Measurements from ENCODE around the gene PARD3B. TPM values are rescaled to one million over a fixed set of nuclear protein-coding genes. Genes with fewer than 3 reads are reported as not detected.

Gene PARD3B
- total RNA-seq, 4 donors from 2014 or later, result 27.8 to 39.3 (median 33.7) TPM

- ATAC-seq (ENCODE audit: low FRiP score) (no peak), DNase-seq (ENCODE audit: low spot score) (no peak)
- no peak for TF ChIP-seq CTCF (IDR thresholded peaks at IDR 0.05)
Measured at GRCh38 chr2:205187731-205188130, 642.5 kb downstream of the PARD3B start.

DNA sequence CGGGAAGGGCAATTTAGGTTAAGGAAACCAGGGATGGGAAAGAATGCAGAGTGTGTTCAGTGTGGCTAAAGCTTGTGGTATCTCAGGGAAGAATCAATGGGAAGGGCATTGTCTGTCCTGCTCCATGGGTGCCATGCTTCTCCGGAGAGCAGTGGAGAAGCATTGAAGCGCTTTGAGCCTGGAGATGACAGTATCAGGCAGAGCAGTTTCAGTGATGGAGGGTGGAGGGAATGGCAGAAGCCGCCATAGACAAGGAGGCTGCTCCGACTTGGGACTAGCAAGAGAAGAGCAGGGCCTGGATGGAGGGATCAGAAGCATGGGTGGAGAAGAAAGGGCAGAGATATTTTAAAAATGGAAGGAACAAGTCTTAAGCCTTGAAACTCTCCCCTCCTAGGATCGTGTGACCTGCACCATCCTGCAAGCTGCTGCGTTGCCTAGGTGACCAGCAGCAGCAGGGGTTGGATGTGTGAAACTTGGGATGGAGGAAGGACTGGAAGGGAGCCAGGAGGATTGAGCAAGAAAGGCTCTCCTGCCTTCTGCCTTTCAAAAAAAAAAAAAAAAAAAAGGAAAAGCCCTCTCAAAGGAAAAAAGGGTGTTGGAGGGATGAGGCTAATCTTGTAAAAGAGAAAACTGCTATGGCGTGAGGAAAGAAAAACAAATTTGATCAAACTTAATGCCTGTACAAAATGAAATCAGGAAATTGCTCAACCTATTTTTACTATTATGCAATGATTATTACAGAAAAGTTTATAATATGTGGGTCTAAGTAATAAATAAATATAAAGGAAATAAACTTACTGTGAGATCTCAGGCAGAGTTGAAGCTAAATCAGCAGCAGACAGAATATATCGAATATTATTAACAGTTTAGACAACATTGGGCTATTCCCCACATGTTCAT is 643.2 kb downstream of the PARD3B start:
- no peak for TF ChIP-seq CTCF (IDR thresholded peaks at IDR 0.05)
- DNase-seq (ENCODE audit: low spot score) (no peak), ATAC-seq (ENCODE audit: low FRiP score) (peak; percentile 38)

GRCh38 chr2:205189301-205189700 is 644.0 kb downstream of the PARD3B start:
- no peak for DNase-seq (ENCODE audit: low spot score)
- no peak for TF ChIP-seq CTCF (IDR thresholded peaks at IDR 0.05)
- no peak for ATAC-seq (ENCODE audit: low FRiP score)

DNA sequence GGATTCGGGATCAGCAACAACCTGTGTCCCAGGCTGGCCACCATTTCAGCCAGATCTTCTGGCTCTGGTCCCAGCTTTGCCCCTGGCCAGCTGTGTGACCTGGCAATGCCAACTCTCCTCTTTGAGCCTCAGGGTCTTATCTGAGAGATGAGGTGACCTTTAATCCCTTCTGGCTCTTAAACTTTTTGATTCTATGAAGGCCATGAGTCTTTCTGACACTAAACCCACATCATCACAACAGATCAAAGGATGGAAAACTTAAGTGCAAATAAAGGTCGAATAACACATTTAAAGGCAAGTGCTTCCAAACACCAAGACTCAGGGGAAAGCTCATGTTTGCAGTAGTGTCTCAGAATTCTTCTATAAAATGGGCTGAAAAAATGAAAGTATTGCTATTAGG is 645.3 kb downstream of the PARD3B start:
- TF ChIP-seq CTCF (IDR thresholded peaks at IDR 0.05), result no peak
- no peak for DNase-seq (ENCODE audit: low spot score)
- ATAC-seq (ENCODE audit: low FRiP score), result no peak

GRCh38 chr2:205193125-205193835 is 648.0 kb downstream of the PARD3B start:
- no peak for TF ChIP-seq CTCF (IDR thresholded peaks at IDR 0.05)

GRCh38 chr2:205193836-205194228 is 648.6 kb downstream of the PARD3B start:
- ATAC-seq (ENCODE audit: low FRiP score) (no peak), DNase-seq (ENCODE audit: low spot score) (no peak)
- no peak for TF ChIP-seq CTCF (IDR thresholded peaks at IDR 0.05)

More at GRCh38 chr2:205193125-205193835, 648.0 kb downstream of the PARD3B start:
- ATAC-seq (ENCODE audit: low FRiP score) (no peak), DNase-seq (ENCODE audit: low spot score) (no peak)

All from omental fat pad (tissue), 4 donors.